H1 (cell line): ENCODE data around the gene ACTN3. TPM values are rescaled to one million over a fixed set of nuclear protein-coding genes. Genes with fewer than 3 reads are reported as not detected.

Experiments
- CTCF ChIA-PET: fragments of 300-600 bp; sonication (Branson Sonifier 250); formaldehyde crosslinking; loops from one replicate; lab custom pipeline; 2021; ENCODE audit not compliant: partially characterized antibody; lab: Charles Lee
- POLR2A ChIA-PET: fragments of 300-600 bp; sonication (Branson Sonifier 250); formaldehyde crosslinking; loops from one replicate; lab custom pipeline; 2021; ENCODE audit warnings: inconsistent platforms; ENCODE audit not compliant: partially characterized antibody; lab: Charles Lee
- DNase-seq, 2 experiments: peaks; one replicate each; pipeline versions ENCODE4 v3.0.0 to v3.0.0-alpha.2; 2010 to 2022; ENCODE audit warnings: low spot score in 2 of 2, low read depth in 1 of 2, mixed read lengths in 1 of 2
- FAIRE-seq: peaks from 2 replicates; lab custom pipeline; 2011; peaks lifted over from hg19 to GRCh38; lab: Jason Lieb, UNC
- H2AFZ ChIP-seq: 2 replicates; pipeline ENCODE4 v1.8.1; 2012; ENCODE audit warnings: low read length, inconsistent platforms
- H2AK5ac ChIP-seq: 2 replicates; pipeline ENCODE4 v1.6.1; 2013; ENCODE audit warnings: low read depth, low read length
- H2BK120ac ChIP-seq: replicated peaks from 2 replicates; pipeline ENCODE3; 2013; ENCODE audit warnings: low read depth, low read length, inconsistent platforms
- H2BK12ac ChIP-seq: 2 replicates; pipeline ENCODE4 v1.6.1; 2013; ENCODE audit warnings: low read depth, low read length
- H2BK15ac ChIP-seq: 2 replicates; pipeline ENCODE4 v1.6.1; 2013; ENCODE audit warnings: low read length
- H2BK20ac ChIP-seq: 2 replicates; pipeline ENCODE4 v1.6.1; 2013; ENCODE audit warnings: low read length
- H2BK5ac ChIP-seq: 2 replicates; pipeline ENCODE4 v1.6.1; 2013; ENCODE audit warnings: low read depth, low read length
- H3K14ac ChIP-seq: 2 replicates; pipeline ENCODE4 v1.6.1; 2013; ENCODE audit warnings: inconsistent platforms; ENCODE audit not compliant: insufficient read length
- H3K18ac ChIP-seq: 2 replicates; pipeline ENCODE4 v1.6.1; 2013; ENCODE audit warnings: low read length; ENCODE audit errors: extremely low read depth
- H3K23ac ChIP-seq: 2 replicates; pipeline ENCODE4 v1.6.1; 2013; ENCODE audit warnings: inconsistent platforms; ENCODE audit not compliant: insufficient read length
- H3K23me2 ChIP-seq: 2 replicates; pipeline ENCODE4 v1.6.1; 2013; ENCODE audit warnings: low read depth, low read length
- H3K27ac ChIP-seq: 2 replicates; pipeline ENCODE4 v1.6.1; 2011; ENCODE audit warnings: low read depth, low read length, inconsistent platforms
- H3K27me3 ChIP-seq, 4 experiments: replicated peaks in 1 of 4; 1 replicate in 1 of 4; 2 replicates in 3 of 4; pipeline versions ENCODE4 v1.6.1 to v1.8.1; 2011 to 2013; ENCODE audit warnings: low read length in 3 of 4, mild to moderate bottlenecking in 3 of 4, inconsistent platforms in 2 of 4, mixed read lengths in 2 of 4, moderate library complexity in 1 of 4; ENCODE audit not compliant: control insufficient read depth in 3 of 4, insufficient read depth in 3 of 4; ENCODE audit errors: extremely low read depth in 1 of 4
- H3K36me3 ChIP-seq, 4 experiments: 2 replicates each; pipeline versions ENCODE4 v1.6.1 to v1.8.1; 2011 to 2013; ENCODE audit warnings: mild to moderate bottlenecking in 4 of 4, low read length in 3 of 4, moderate library complexity in 2 of 4, control low read depth in 1 of 4, inconsistent platforms in 1 of 4; ENCODE audit not compliant: insufficient read depth in 4 of 4, control insufficient read depth in 2 of 4
- H3K4ac ChIP-seq: replicated peaks from 2 replicates; pipeline ENCODE3; 2013; ENCODE audit warnings: low read length, low read depth, mixed read lengths, inconsistent platforms; ENCODE audit not compliant: insufficient read length
- H3K4me1 ChIP-seq, 4 experiments: replicated peaks in 1 of 4; 1 replicate in 1 of 4; 2 replicates in 3 of 4; pipeline versions ENCODE4 v1.6.1 to v1.8.1; 2011 to 2013; ENCODE audit warnings: low read length in 3 of 4, inconsistent platforms in 2 of 4, mixed read lengths in 1 of 4; ENCODE audit not compliant: insufficient read depth in 4 of 4, control insufficient read depth in 3 of 4
- H3K4me2 ChIP-seq, 2 experiments: 2 replicates each; pipeline versions ENCODE4 v1.6.1 to v1.8.1; 2011 to 2013; ENCODE audit warnings: low read depth in 2 of 2, low read length in 2 of 2, control low read depth in 1 of 2, inconsistent platforms in 1 of 2, mild to moderate bottlenecking in 1 of 2; ENCODE audit not compliant: insufficient read depth in 1 of 2
- H3K4me3 ChIP-seq, 4 experiments: fragments of 200-600, 300-600 bp in 1 of 4; sonication (generic), shearing (Covaris generic), sonication (Bioruptor Twin) in 1 of 4; 2 replicates each; pipeline versions ENCODE4 v1.5.1 to v1.8.1; 2011 to 2016; ENCODE audit warnings: low read length in 4 of 4, low read depth in 3 of 4, control low read depth in 2 of 4, inconsistent platforms in 2 of 4, mild to moderate bottlenecking in 2 of 4, mixed read lengths in 1 of 4, moderate library complexity in 1 of 4; ENCODE audit not compliant: insufficient read depth in 2 of 4; ENCODE audit errors: extremely low read depth in 1 of 4
- H3K56ac ChIP-seq: replicated peaks from 2 replicates; pipeline ENCODE3; 2013; ENCODE audit warnings: low read depth, mild to moderate bottlenecking, mixed read lengths, low read length, inconsistent platforms; ENCODE audit not compliant: insufficient read length
- H3K79me1 ChIP-seq: 2 replicates; pipeline ENCODE4 v1.6.1; 2013; ENCODE audit warnings: low read depth, low read length, control low read depth
- H3K79me2 ChIP-seq, 2 experiments: 2 replicates each; pipeline versions ENCODE4 v1.6.1 to v1.8.1; 2012 to 2013; ENCODE audit warnings: low read length in 2 of 2, mild to moderate bottlenecking in 2 of 2, inconsistent platforms in 1 of 2; ENCODE audit not compliant: insufficient read depth in 2 of 2, control insufficient read depth in 1 of 2
- H3K9ac ChIP-seq, 4 experiments: replicated peaks in 1 of 4; 1 replicate in 1 of 4; 2 replicates in 3 of 4; pipeline versions ENCODE4 v1.6.1 to v1.8.1; 2011 to 2013; ENCODE audit warnings: low read depth in 3 of 4, low read length in 3 of 4, control low read depth in 2 of 4, mild to moderate bottlenecking in 2 of 4, moderate library complexity in 2 of 4, inconsistent platforms in 1 of 4; ENCODE audit errors: extremely low read depth in 1 of 4
- H3K9me3 ChIP-seq, 2 experiments: 2 replicates each; pipeline versions ENCODE4 v1.6.1 to v1.8.1; 2012 to 2013; ENCODE audit warnings: mild to moderate bottlenecking in 2 of 2, moderate library complexity in 2 of 2, control low read depth in 1 of 2, inconsistent platforms in 1 of 2, low read depth in 1 of 2, low read length in 1 of 2, mixed read lengths in 1 of 2; ENCODE audit not compliant: insufficient read depth in 2 of 2
- H4K20me1 ChIP-seq, 2 experiments: replicated peaks in 1 of 2; 2 replicates each; pipeline versions ENCODE3 to v1.8.1; 2011 to 2013; ENCODE audit warnings: inconsistent platforms in 2 of 2, low read length in 2 of 2, mild to moderate bottlenecking in 1 of 2; ENCODE audit not compliant: insufficient read depth in 2 of 2, control insufficient read depth in 1 of 2
- H4K5ac ChIP-seq: 2 replicates; pipeline ENCODE4 v1.6.1; 2013; ENCODE audit warnings: low read length, low read depth, mixed read lengths, inconsistent platforms; ENCODE audit not compliant: insufficient read length
- H4K8ac ChIP-seq: 2 replicates; pipeline ENCODE4 v1.8.0; 2013; ENCODE audit warnings: mild to moderate bottlenecking, moderate library complexity, low read length, inconsistent platforms; ENCODE audit not compliant: insufficient read depth; ENCODE audit errors: extremely low read depth
- H4K91ac ChIP-seq: replicated peaks from 2 replicates; pipeline ENCODE3; 2013; ENCODE audit warnings: low read length, mixed read lengths, inconsistent platforms; ENCODE audit not compliant: insufficient read length
- GTF2F1 ChIP-seq: IDR thresholded peaks from 2 replicates; pipeline ENCODE4 v1.6.1; 2012; ENCODE audit warnings: low read depth, low read length, improper control_type of control experiment, borderline replicate concordance
- MAX ChIP-seq: IDR thresholded peaks from 2 replicates; pipeline ENCODE4 v1.6.1; 2012; ENCODE audit warnings: inconsistent platforms
- RNF2 ChIP-seq: fragments of 200-900, 300-1000 bp; sonication (generic); IDR thresholded peaks from 2 replicates; pipeline ENCODE4 v1.7.1; 2016; ENCODE audit warnings: borderline replicate concordance, low read depth, mild to moderate bottlenecking, antibody characterized with exemption, low read length; ENCODE audit not compliant: poor library complexity, severe bottlenecking; ENCODE audit errors: missing control alignments
- TAF1 ChIP-seq: IDR thresholded peaks from 2 replicates; pipeline ENCODE4 v1.6.1; 2011; ENCODE audit warnings: mild to moderate bottlenecking, low read depth, low read length
- WGBS, 2 experiments: shearing (Covaris generic) in 1 of 2; methylation state at CpG; one replicate each; pipeline versions ENCODE4 v1.1.6 to v1.1.7; 2013 to 2015; ENCODE audit warnings: low lambda C conversion rate in 2 of 2, mixed read lengths in 2 of 2, inconsistent platforms in 1 of 2, low coverage in 1 of 2, missing lambda C conversion rate in 1 of 2; ENCODE audit not compliant: insufficient replicate concordance in 2 of 2, insufficient coverage in 1 of 2, insufficient read length in 1 of 2; ENCODE audit errors: extremely low coverage in 1 of 2, missing lambda C conversion rate in 1 of 2; 5-methylcytosine and 5-hydroxymethylcytosine counted together
- polyA plus RNA-seq, 7 experiments: library from polyadenylated mRNA; depleted of rRNA in 3 of 7; stranded (reverse) in 5 of 7; unstranded in 2 of 7; fragments of >200 nt in 5 of 7; fragments of 200-250 nt in 2 of 7; gene quantifications; 1 replicate in 5 of 7; 2 replicates in 1 of 7; 4 replicates in 1 of 7; pipeline versions ENCODE4 v1.2.1 to v1.2.3, GENCODE V29; 2011 to 2013; ENCODE audit warnings: missing spikeins in 2 of 7, mixed read lengths in 2 of 7
- total RNA-seq: library from RNA; stranded (reverse); fragmentation: NEBNext Ultra II Directional; extraction: Animal tissue kit (Norgen Biotek cat#: 25700); gene quantifications from 2 replicates; pipeline ENCODE4 v1.2.1, GENCODE V29; 2021

Gene ACTN3
- total and polyA plus RNA-seq, 2 of the 8 experiments (the other 6 are each of a cell fraction or from before 2014, with no cell fraction given) = 30.8 to 36.7 TPM

DNA sequence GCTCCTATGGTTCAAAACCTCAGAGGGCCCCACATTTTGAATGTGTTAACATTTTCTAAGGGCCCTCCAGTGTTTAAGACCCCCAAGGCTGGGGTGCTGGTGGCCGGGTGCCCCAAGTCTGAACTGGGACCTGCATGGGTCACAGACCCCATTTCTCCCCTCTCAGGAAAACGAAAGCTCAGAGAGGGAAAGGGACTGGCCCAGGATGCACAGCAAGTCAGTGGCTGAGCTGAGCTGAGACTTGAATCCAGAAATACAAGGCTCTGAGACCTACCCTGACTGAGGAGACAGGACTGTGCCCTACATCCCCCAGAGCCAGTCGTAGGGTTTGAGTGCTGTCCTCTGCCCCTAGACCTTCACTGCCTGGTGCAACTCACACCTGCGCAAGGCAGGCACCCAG is 4.2 kb downstream of the ACTN3 start:
- no peak overlapping the region for H3K4me3 ChIP-seq
- no peak overlapping the region for H3K14ac ChIP-seq
- H4K20me1 ChIP-seq = peaks cover 0 to 5% of the 10 kb centered on the region in 2 experiments
- H2BK20ac ChIP-seq = no peak overlapping the region
- H3K4me2 ChIP-seq = no peak overlapping the region
- no peak overlapping the region for H3K18ac ChIP-seq
- 96% methylated on average over 4 of the region's 4 CpGs; no CpG with 5 or more reads in 1 of the 2 experiments for WGBS, 2 experiments
- no peak overlapping the region for H2AK5ac ChIP-seq
- H4K5ac ChIP-seq = no peak overlapping the region
- no peak overlapping the region for H3K23ac ChIP-seq
- peaks cover 5% of the 10 kb centered on the region; the same call in 1 of the 2 replicates for H3K79me1 ChIP-seq
- FAIRE-seq = no peak
- H2BK5ac ChIP-seq = no peak overlapping the region
- H3K23me2 ChIP-seq = peaks cover 3% of the 10 kb centered on the region; the same call in 1 of the 2 replicates
- no peak for TF ChIP-seq MAX
- no peak for TF ChIP-seq TAF1
- TF ChIP-seq GTF2F1 = no peak
- TF ChIP-seq RNF2 = no peak
- no peak overlapping the region for H2BK12ac ChIP-seq
- H3K27me3 ChIP-seq = no peaks in the 10 kb centered on the region
- no peak overlapping the region for H3K56ac ChIP-seq
- H3K36me3 ChIP-seq = peaks cover 2 to 9% (median 6%) of the 10 kb centered on the region in 4 experiments; a peak in 4 of 8 replicates
- H3K79me2 ChIP-seq = no peaks in the 10 kb centered on the region; a peak in 1 of 4 replicates
- H3K9ac ChIP-seq = no peak overlapping the region
- no peak overlapping the region for H2BK15ac ChIP-seq
- H3K27ac ChIP-seq = no peak overlapping the region
- no peak overlapping the region for H3K4ac ChIP-seq
- ChIA-PET POLR2A (interaction anchor here (1.4 to 7.9 kb wide), 3 partner anchors 11 to 19 kb away, joined by 3 to 54 read pairs (median 8); no protein-coding TSS in a partner anchor), CTCF (interaction anchor here (1.0 to 1.4 kb wide), 4 partner anchors 11 to 60 kb away, joined by 3 to 4 read pairs (median 3); no protein-coding TSS in a partner anchor)
- no peak overlapping the region for H4K8ac ChIP-seq
- H3K9me3 ChIP-seq = no peaks in the 10 kb centered on the region
- DNase-seq = no peak
- no peak overlapping the region for H2AFZ ChIP-seq
- H2BK120ac ChIP-seq = no peak overlapping the region
- peaks cover 0 to 15% (median 10%) of the 10 kb centered on the region in 4 experiments; a peak in 6 of 7 replicates for H3K4me1 ChIP-seq
- no peak overlapping the region for H4K91ac ChIP-seq
